ENCODE measurements around the gene IL1RAPL2. TPM values are rescaled to one million over a fixed set of nuclear protein-coding genes. Genes with fewer than 3 reads are reported as not detected.
"Not testable (repeated sequence)": the region's sequence is repeated elsewhere in the genome, so short reads cannot be mapped to it uniquely, and the experiment has no call there.

The IL1RAPL2 gene
- total RNA-seq, 2 experiments from 2014 or later: not detected

GRCh38 chrX:105219454-105220401 lies 653.7 kb downstream of the IL1RAPL2 start:
- CTCF ChIA-PET: no interaction called here
- Mint-ChIP-seq H3K9me3 (ENCODE audit: insufficient read depth) (no peaks in the 10 kb centered on the region), H3K27me3 (ENCODE audit: low read depth) (no peaks in the 10 kb centered on the region), H3K4me3 (no peak overlapping the region), H3K36me3 (ENCODE audit: low read depth) (no peaks in the 10 kb centered on the region), H3K4me1 (ENCODE audit: low read depth) (no peaks in the 10 kb centered on the region), H3K27ac (no peak overlapping the region)
- ATAC-seq (no peak), DNase-seq (no peak)
- POLR2A ChIA-PET: no interaction called here

GRCh38 chrX:105220636-105221035 lies 654.6 kb downstream of the IL1RAPL2 start, which contains the start of gene TEX13A:
Gene TEX13A (minus strand): TSS chrX:105220694. CDS start chrX:105220397, 297 bp downstream.
- H3K27ac Mint-ChIP-seq: no peak within 1 kb of the TSS
- ATAC-seq (no peak), DNase-seq (no peak)
- H3K27me3 Mint-ChIP-seq (ENCODE audit: low read depth): no peaks in the 10 kb centered on the region
- ChIA-PET POLR2A (no interaction called here), CTCF (no interaction called here)
- no peaks in the 10 kb centered on the region for H3K9me3 Mint-ChIP-seq (ENCODE audit: insufficient read depth)
- no peaks in the 10 kb centered on the region for H3K4me1 Mint-ChIP-seq (ENCODE audit: low read depth)
- H3K4me3 Mint-ChIP-seq: no peak within 1 kb of the TSS
- H3K36me3 Mint-ChIP-seq (ENCODE audit: low read depth): no peaks in the 10 kb centered on the region

- DNase-seq: no peak
- Mint-ChIP-seq H3K27me3 (ENCODE audit: low read depth) (no peaks in the 10 kb centered on the region), H3K4me1 (ENCODE audit: low read depth) (no peaks in the 10 kb centered on the region), H3K4me3 (no peak overlapping the region), H3K36me3 (ENCODE audit: low read depth) (no peaks in the 10 kb centered on the region), H3K27ac (no peak overlapping the region), H3K9me3 (ENCODE audit: insufficient read depth) (no peaks in the 10 kb centered on the region)
- no peak for ATAC-seq
- ChIA-PET POLR2A (no interaction called here), CTCF (no interaction called here)
These were observed 655.4 kb downstream of the IL1RAPL2 start for GRCh38 chrX:105221374-105221773.

GRCh38 chrX:105226499-105226898 lies 660.5 kb downstream of the IL1RAPL2 start:
- CTCF ChIA-PET: no interaction called here

GRCh38 chrX:105228602-105229001 lies 662.6 kb downstream of the IL1RAPL2 start:
- Mint-ChIP-seq H3K4me3 (no peak overlapping the region), H3K27me3 (ENCODE audit: low read depth) (no peaks in the 10 kb centered on the region), H3K36me3 (ENCODE audit: low read depth) (no peaks in the 10 kb centered on the region), H3K9me3 (ENCODE audit: insufficient read depth) (no peaks in the 10 kb centered on the region), H3K4me1 (ENCODE audit: low read depth) (no peaks in the 10 kb centered on the region), H3K27ac (no peak overlapping the region)
- ChIA-PET POLR2A (no interaction called here), CTCF (no interaction called here)
- DNase-seq (no peak), ATAC-seq (no peak)

More at GRCh38 chrX:105226499-105226898, 660.5 kb downstream of the IL1RAPL2 start:
- Mint-ChIP-seq H3K4me1 (ENCODE audit: low read depth) (no peaks in the 10 kb centered on the region), H3K27ac (no peak overlapping the region), H3K9me3 (ENCODE audit: insufficient read depth) (no peaks in the 10 kb centered on the region), H3K36me3 (ENCODE audit: low read depth) (no peaks in the 10 kb centered on the region), H3K27me3 (ENCODE audit: low read depth) (no peaks in the 10 kb centered on the region), H3K4me3 (no peak overlapping the region)
- ATAC-seq: no peak
- POLR2A ChIA-PET: no interaction called here
- DNase-seq: no peak

- Mint-ChIP-seq H3K4me3 (no peak overlapping the region), H3K27me3 (ENCODE audit: low read depth) (no peaks in the 10 kb centered on the region), H3K9me3 (ENCODE audit: insufficient read depth) (no peaks in the 10 kb centered on the region), H3K27ac (no peak overlapping the region), H3K36me3 (ENCODE audit: low read depth) (no peaks in the 10 kb centered on the region), H3K4me1 (ENCODE audit: low read depth) (no peaks in the 10 kb centered on the region)
- ChIA-PET CTCF (no interaction called here), POLR2A (no interaction called here)
- no peak for DNase-seq
- ATAC-seq: no peak
These were observed 663.1 kb downstream of the IL1RAPL2 start for GRCh38 chrX:105229146-105229545.

- H3K4me3 Mint-ChIP-seq; H3K4me1 Mint-ChIP-seq (ENCODE audit: low read depth); H3K27me3 Mint-ChIP-seq (ENCODE audit: low read depth); CTCF ChIA-PET; POLR2A ChIA-PET; DNase-seq; H3K27ac Mint-ChIP-seq; H3K9me3 Mint-ChIP-seq (ENCODE audit: insufficient read depth); ATAC-seq; H3K36me3 Mint-ChIP-seq (ENCODE audit: low read depth): not testable (repeated sequence)
These were observed 671.4 kb downstream of the IL1RAPL2 start for GRCh38 chrX:105237407-105237806.

GRCh38 chrX:105241056-105241455 lies 675.1 kb downstream of the IL1RAPL2 start:
- POLR2A ChIA-PET: no interaction called here
- no peak overlapping the region for H3K4me3 Mint-ChIP-seq
- no peaks in the 10 kb centered on the region for H3K36me3 Mint-ChIP-seq (ENCODE audit: low read depth)
- H3K4me1 Mint-ChIP-seq (ENCODE audit: low read depth): no peaks in the 10 kb centered on the region
- ATAC-seq: no peak
- no peak for DNase-seq
- no peaks in the 10 kb centered on the region for H3K27me3 Mint-ChIP-seq (ENCODE audit: low read depth)
- no peak overlapping the region for H3K27ac Mint-ChIP-seq
- CTCF ChIA-PET: no interaction called here
- no peaks in the 10 kb centered on the region for H3K9me3 Mint-ChIP-seq (ENCODE audit: insufficient read depth)

GRCh38 chrX:105260291-105261043 lies 694.5 kb downstream of the IL1RAPL2 start:
- ChIA-PET POLR2A (no interaction called here), CTCF (no interaction called here)
- ATAC-seq (no peak), DNase-seq (no peak)
- H3K27me3 Mint-ChIP-seq (ENCODE audit: low read depth): no peaks in the 10 kb centered on the region
- no peak overlapping the region for H3K27ac Mint-ChIP-seq
- no peaks in the 10 kb centered on the region for H3K36me3 Mint-ChIP-seq (ENCODE audit: low read depth)
- H3K4me1 Mint-ChIP-seq (ENCODE audit: low read depth): no peaks in the 10 kb centered on the region
- no peaks in the 10 kb centered on the region for H3K9me3 Mint-ChIP-seq (ENCODE audit: insufficient read depth)
- no peak overlapping the region for H3K4me3 Mint-ChIP-seq

- Mint-ChIP-seq H3K27me3 (ENCODE audit: low read depth) (no peaks in the 10 kb centered on the region), H3K36me3 (ENCODE audit: low read depth) (no peaks in the 10 kb centered on the region), H3K9me3 (ENCODE audit: insufficient read depth) (no peaks in the 10 kb centered on the region), H3K4me1 (ENCODE audit: low read depth) (no peaks in the 10 kb centered on the region), H3K4me3 (no peak overlapping the region), H3K27ac (no peak overlapping the region)
- no peak for ATAC-seq
- CTCF ChIA-PET: no interaction called here
- DNase-seq: no peak
- POLR2A ChIA-PET: no interaction called here
These were observed 697.2 kb downstream of the IL1RAPL2 start for GRCh38 chrX:105263171-105263570.

- no peaks in the 10 kb centered on the region for H3K4me1 Mint-ChIP-seq (ENCODE audit: low read depth)
- H3K4me3 Mint-ChIP-seq: no peak overlapping the region
- ATAC-seq (no peak), DNase-seq (no peak)
- ChIA-PET POLR2A (no interaction called here), CTCF (no interaction called here)
- no peak overlapping the region for H3K27ac Mint-ChIP-seq
- no peaks in the 10 kb centered on the region for H3K27me3 Mint-ChIP-seq (ENCODE audit: low read depth)
- H3K9me3 Mint-ChIP-seq (ENCODE audit: insufficient read depth): no peaks in the 10 kb centered on the region
- H3K36me3 Mint-ChIP-seq (ENCODE audit: low read depth): no peaks in the 10 kb centered on the region
These were observed 697.8 kb downstream of the IL1RAPL2 start for GRCh38 chrX:105263801-105264200.

GRCh38 chrX:105265093-105265492 lies 699.1 kb downstream of the IL1RAPL2 start:
- ATAC-seq (no peak), DNase-seq (no peak)
- no peaks in the 10 kb centered on the region for H3K9me3 Mint-ChIP-seq (ENCODE audit: insufficient read depth)
- no peaks in the 10 kb centered on the region for H3K27me3 Mint-ChIP-seq (ENCODE audit: low read depth)
- H3K4me1 Mint-ChIP-seq (ENCODE audit: low read depth): no peaks in the 10 kb centered on the region
- no peak overlapping the region for H3K27ac Mint-ChIP-seq
- POLR2A ChIA-PET: no interaction called here
- CTCF ChIA-PET: no interaction called here
- no peak overlapping the region for H3K4me3 Mint-ChIP-seq
- H3K36me3 Mint-ChIP-seq (ENCODE audit: low read depth): no peaks in the 10 kb centered on the region
